Activated CD4-positive, alpha-beta T cell treated with anti-CD3 and anti-CD28 coated beads for 24 hours (primary cell): ENCODE measurements around the gene FAM149B1.

Source experiments
- DNase-seq, 2 donors: peaks; one replicate each; pipeline ENCODE4 v3.0.0-alpha.2; 2020; ENCODE audit warnings: low read depth in 2 of 2

Gene FAM149B1

DNA sequence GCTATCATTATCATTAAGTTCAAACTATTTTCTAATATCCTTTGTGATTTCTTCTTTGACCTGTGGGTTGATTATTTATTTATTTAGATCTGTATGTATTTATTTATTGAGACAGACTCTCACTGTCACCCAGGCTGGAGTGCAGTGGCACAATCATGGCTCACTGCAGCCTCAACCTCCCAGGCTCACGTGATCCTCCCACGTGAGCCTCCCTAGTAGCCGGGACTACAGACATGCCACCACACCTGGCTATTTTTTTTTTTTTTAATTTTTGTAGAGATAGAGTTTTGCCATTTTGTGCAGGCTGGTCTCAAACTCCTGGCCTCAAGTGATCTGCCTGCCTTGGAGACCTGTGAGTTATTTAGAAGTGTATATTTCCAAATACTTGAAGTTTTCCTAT, 113.2 kb downstream of the FAM149B1 start:
- DNase-seq, result no peak

DNA sequence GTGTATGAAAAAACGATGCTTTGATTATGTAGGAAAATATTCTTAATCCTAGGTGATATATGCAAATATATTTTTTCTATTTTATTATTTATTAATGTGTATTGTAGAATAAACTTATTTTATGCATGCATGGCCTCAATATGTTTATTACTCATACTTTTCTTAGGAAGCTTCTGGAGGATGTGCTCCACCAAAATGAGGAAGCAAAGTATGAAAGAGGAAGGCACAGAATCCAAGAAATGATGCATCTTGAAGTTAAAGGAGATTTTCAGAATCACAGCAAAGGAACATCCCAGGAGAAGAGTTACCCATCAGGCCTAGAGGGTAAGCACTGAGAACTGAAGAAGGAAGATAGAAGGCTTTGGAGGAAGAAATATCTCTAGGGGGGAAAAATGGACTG, 119.5 kb downstream of the FAM149B1 start:
- no peak for DNase-seq

DNA sequence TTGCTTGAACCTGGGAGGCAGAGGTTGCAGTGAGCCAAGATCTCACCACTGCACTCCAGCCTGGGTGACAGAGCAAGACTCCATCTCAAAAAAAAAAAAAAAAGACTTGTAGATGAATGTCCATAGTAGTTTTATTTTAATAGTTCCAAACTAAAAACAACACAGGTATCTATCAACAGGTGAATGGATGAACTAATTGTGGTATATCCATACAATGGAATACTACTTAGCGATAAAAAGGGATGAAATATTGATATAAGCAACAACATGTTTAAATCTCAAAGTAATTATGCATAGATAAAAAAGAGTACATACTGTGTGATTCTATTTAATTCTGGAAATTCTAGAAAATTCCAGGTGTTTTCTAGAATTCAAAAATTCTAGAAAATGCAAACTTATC, 122.0 kb downstream of the FAM149B1 start:
- no peak for DNase-seq

DNA sequence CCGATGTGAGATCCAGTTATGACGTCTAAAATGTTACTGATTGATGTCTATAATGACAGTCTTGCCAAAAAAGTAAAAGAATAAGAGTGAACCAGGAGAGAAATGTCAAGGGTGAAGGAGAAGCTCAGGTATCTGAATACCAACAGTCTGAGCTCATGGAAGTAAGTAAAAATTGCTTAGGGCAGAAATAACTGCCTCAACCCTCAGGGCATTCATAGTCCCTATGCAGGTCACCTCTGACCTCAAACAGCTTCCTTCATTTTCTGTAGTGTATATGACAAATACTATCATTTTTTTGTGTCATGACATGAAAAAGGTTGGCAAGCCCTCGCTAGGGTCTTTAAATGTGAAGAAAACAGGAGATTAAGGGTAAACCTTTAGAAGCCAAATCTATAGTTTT, 125.5 kb downstream of the FAM149B1 start:
- DNase-seq, result no peak
